Kidney tubule cell (primary cell): ENCODE results near the gene CCDC83.

Experiments used
- DNase-seq: peaks from one replicate; pipeline ENCODE4 v3.0.0-alpha.2; 2018; ENCODE audit warnings: low spot score

CCDC83 gene

GRCh38 chr11:85855341-85855656, at the start of gene CCDC83:
CCDC83 (plus strand) TSS chr11:85855383; CDS start chr11:85865124, 9,741 bp downstream.
- no peak for DNase-seq

- DNase-seq = no peak
These were observed 49.8 kb upstream of the CCDC83 start for GRCh38 chr11:85805387-85805786.

GRCh38 chr11:85806016-85806415, 49.2 kb upstream of the CCDC83 start:
- DNase-seq = no peak

- DNase-seq = no peak
These were observed 48.3 kb upstream of the CCDC83 start for GRCh38 chr11:85806876-85807275.

GRCh38 chr11:85809191-85809590, 46.0 kb upstream of the CCDC83 start:
- DNase-seq = no peak

- DNase-seq = no peak
These were observed 45.3 kb upstream of the CCDC83 start for GRCh38 chr11:85809863-85810262.

GRCh38 chr11:85810521-85810870, 44.7 kb upstream of the CCDC83 start:
- DNase-seq = no peak

GRCh38 chr11:85810871-85811611, 44.1 kb upstream of the CCDC83 start, which contains the start of gene SYTL2:
SYTL2 (minus strand) TSS chr11:85811141; CDS start chr11:85757725, 53,416 bp downstream.
- peak; percentile 81 for DNase-seq

- DNase-seq = no peak
These were observed 43.6 kb upstream of the CCDC83 start for GRCh38 chr11:85811624-85812023.

- no peak for DNase-seq
These were observed 41.5 kb upstream of the CCDC83 start for GRCh38 chr11:85813721-85814120.

GRCh38 chr11:85815186-85815931, 39.8 kb upstream of the CCDC83 start:
- DNase-seq = no peak

GRCh38 chr11:85819441-85819840, 35.7 kb upstream of the CCDC83 start:
- DNase-seq = no peak

GRCh38 chr11:85821636-85822035, 33.5 kb upstream of the CCDC83 start:
- DNase-seq = peak; percentile 85

- peak; percentile 92 for DNase-seq
These were observed 32.4 kb upstream of the CCDC83 start for GRCh38 chr11:85822814-85823213.

- no peak for DNase-seq
These were observed 31.4 kb upstream of the CCDC83 start for GRCh38 chr11:85823816-85824215.

GRCh38 chr11:85825616-85826015, 29.6 kb upstream of the CCDC83 start:
- no peak for DNase-seq

GRCh38 chr11:85826116-85826855, 28.9 kb upstream of the CCDC83 start:
- DNase-seq = peak; percentile 48

GRCh38 chr11:85827748-85828639, 27.2 kb upstream of the CCDC83 start:
- peak; percentile 87 for DNase-seq

GRCh38 chr11:85828640-85828978, 26.6 kb upstream of the CCDC83 start:
- no peak for DNase-seq

GRCh38 chr11:85829172-85829571, 26.0 kb upstream of the CCDC83 start:
- no peak for DNase-seq

- DNase-seq = no peak
These were observed 24.1 kb upstream of the CCDC83 start for GRCh38 chr11:85831050-85831449.

- no peak for DNase-seq
These were observed 19.9 kb upstream of the CCDC83 start for GRCh38 chr11:85835263-85835662.
